SK-N-SH (cell line): ENCODE measurements around the gene NPDC1. TPM values are rescaled to one million over a fixed set of nuclear protein-coding genes. Genes with fewer than 3 reads are reported as not detected.

Experiments used
- CTCF ChIA-PET: fragments of 300-600, 350-600 bp; formaldehyde crosslinking; extraction: SDS; loops from one replicate; lab custom pipeline; 2021; lab: Yijun Ruan, JAX
- POLR2A ChIA-PET: fragments of 350-600 bp; sonication (Branson Sonifier 250); formaldehyde crosslinking; extraction: SDS; loops from one replicate; lab custom pipeline; 2020; ENCODE audit warnings: antibody characterized with exemption, inconsistent platforms; lab: Yijun Ruan, JAX
- DNase-seq: peaks from one replicate; pipeline ENCODE4 v3.0.0; 2012
- H2AFZ ChIP-seq: fragments of 200-600 bp; sonication (generic); 2 replicates; pipeline ENCODE4 v1.8.1; 2016; ENCODE audit warnings: antibody characterized with exemption, mild to moderate bottlenecking, low read depth
- H3F3A ChIP-seq: fragments of 200-600 bp; sonication (generic); replicated peaks from 2 replicates; pipeline ENCODE3; 2016; ENCODE audit warnings: antibody characterized with exemption, mild to moderate bottlenecking; ENCODE audit not compliant: insufficient read depth
- H3K27ac ChIP-seq, 2 experiments: fragments of 200-500 bp in 1 of 2; fragments of 200-600 bp in 1 of 2; sonication (Bioruptor generic) in 1 of 2; sonication (generic), shearing (Covaris generic) in 1 of 2; 2 replicates each; pipeline versions ENCODE4 v1.5.1 to v1.6.1; 2014 to 2016; ENCODE audit warnings: low read depth in 2 of 2, inconsistent platforms in 1 of 2, low read length in 1 of 2, mild to moderate bottlenecking in 1 of 2, mixed read lengths in 1 of 2
- H3K27me3 ChIP-seq: fragments of 200-600 bp; sonication (generic), shearing (Covaris generic); 2 replicates; pipeline ENCODE4 v1.6.1; 2016; ENCODE audit warnings: mixed run types; ENCODE audit not compliant: insufficient read depth
- H3K36me3 ChIP-seq, 2 experiments: fragments of 200-500 bp in 1 of 2; fragments of 200-600 bp in 1 of 2; sonication (Bioruptor generic) in 1 of 2; sonication (generic) in 1 of 2; replicated peaks in 1 of 2; 2 replicates each; pipeline versions ENCODE3 to v1.5.1; 2014 to 2016; ENCODE audit warnings: low read length in 1 of 2, mild to moderate bottlenecking in 1 of 2; ENCODE audit not compliant: insufficient read depth in 2 of 2, control insufficient read depth in 1 of 2
- H3K4me1 ChIP-seq, 2 experiments: fragments of 200-500 bp in 1 of 2; fragments of 200-600 bp in 1 of 2; sonication (Bioruptor generic) in 1 of 2; sonication (generic), shearing (Covaris generic) in 1 of 2; 2 replicates each; pipeline versions ENCODE4 v1.5.1 to v1.6.1; 2014 to 2016; ENCODE audit warnings: low read depth in 1 of 2, low read length in 1 of 2, mixed run types in 1 of 2; ENCODE audit not compliant: insufficient read depth in 2 of 2, control insufficient read depth in 1 of 2
- H3K4me2 ChIP-seq: fragments of 200-600 bp; sonication (generic), shearing (Covaris generic); 2 replicates; pipeline ENCODE4 v1.6.1; 2017; ENCODE audit warnings: mixed run types
- H3K4me3 ChIP-seq, 2 experiments: fragments of 200-500 bp in 1 of 2; fragments of 200-600 bp in 1 of 2; sonication (Bioruptor generic) in 1 of 2; sonication (generic), shearing (Covaris generic) in 1 of 2; 2 replicates each; pipeline versions ENCODE4 v1.5.1 to v1.8.1; 2014 to 2016; ENCODE audit warnings: low read depth in 2 of 2, inconsistent platforms in 1 of 2, low read length in 1 of 2, mild to moderate bottlenecking in 1 of 2, mixed read lengths in 1 of 2, moderate library complexity in 1 of 2
- H3K79me2 ChIP-seq: fragments of 200-600 bp; sonication (generic); 2 replicates; pipeline ENCODE4 v1.8.1; 2017; ENCODE audit warnings: mild to moderate bottlenecking; ENCODE audit not compliant: insufficient read depth
- H3K9ac ChIP-seq: fragments of 200-600 bp; sonication (generic); 2 replicates; pipeline ENCODE4 v1.6.1; 2017; ENCODE audit warnings: mixed run types
- H3K9me2 ChIP-seq: fragments of 200-600 bp; sonication (generic); 2 replicates; pipeline ENCODE4 v1.6.1; 2017; ENCODE audit warnings: mixed run types
- H3K9me3 ChIP-seq: fragments of 200-600 bp; sonication (generic); 2 replicates; pipeline ENCODE4 v1.6.1; 2017; ENCODE audit warnings: mixed run types, mild to moderate bottlenecking, moderate library complexity
- H4K20me1 ChIP-seq: fragments of 200-600 bp; sonication (generic); 2 replicates; pipeline ENCODE4 v1.6.1; 2017; ENCODE audit warnings: mild to moderate bottlenecking, mixed run types; ENCODE audit not compliant: insufficient read depth
- CHD2 ChIP-seq: fragments of 150-350 bp; IDR thresholded peaks from 2 replicates; pipeline ENCODE4 v1.6.1; 2018; ENCODE audit warnings: low read length; ENCODE audit not compliant: partially characterized antibody
- CTCF ChIP-seq: fragments of 200-600 bp; sonication (generic); IDR thresholded peaks from 2 replicates; pipeline ENCODE4 v1.6.1; 2017; ENCODE audit warnings: antibody characterized with exemption, mild to moderate bottlenecking, moderate library complexity
- ELF1 ChIP-seq: IDR thresholded peaks from 2 replicates; pipeline ENCODE4 v1.4.0; 2012
- EZH2phosphoT487 ChIP-seq: fragments of 200-600 bp; sonication (generic); IDR thresholded peaks from 2 replicates; pipeline ENCODE4 v1.6.1; 2017; ENCODE audit warnings: low read depth, mixed run types, mild to moderate bottlenecking, antibody characterized with exemption, moderate library complexity, borderline replicate concordance
- FOSL2 ChIP-seq: IDR thresholded peaks from 2 replicates; pipeline ENCODE4 v1.4.0; 2012; ENCODE audit warnings: low read depth, mild to moderate bottlenecking, moderate library complexity, borderline replicate concordance
- FOXJ3 ChIP-seq: sonication (generic); formaldehyde crosslinking; IDR thresholded peaks from 2 replicates; pipeline ENCODE4 v1.5.1; 2020; ENCODE audit warnings: mild to moderate bottlenecking, missing genetic modification reagents
- FOXM1 ChIP-seq: IDR thresholded peaks from 2 replicates; pipeline ENCODE4 v1.4.0; 2012; ENCODE audit warnings: low read depth, mild to moderate bottlenecking
- GABPA ChIP-seq: IDR thresholded peaks from 2 replicates; pipeline ENCODE4 v1.4.0; 2012; ENCODE audit warnings: low read depth, mild to moderate bottlenecking
- GATA2 ChIP-seq: sonication (generic); formaldehyde crosslinking; IDR thresholded peaks from 2 replicates; pipeline ENCODE4 v1.5.0; 2020; ENCODE audit warnings: mild to moderate bottlenecking, missing genetic modification reagents
- IRF3 ChIP-seq: fragments of 150-350 bp; IDR thresholded peaks from 2 replicates; pipeline ENCODE4 v1.6.1; 2016; ENCODE audit warnings: mild to moderate bottlenecking, low read depth, low read length
- JUND ChIP-seq: IDR thresholded peaks from 2 replicates; pipeline ENCODE4 v1.4.0; 2012
- MEF2A ChIP-seq: IDR thresholded peaks from 2 replicates; pipeline ENCODE4 v1.4.0; 2012; ENCODE audit warnings: low read depth, borderline replicate concordance
- MXI1 ChIP-seq: IDR thresholded peaks from 2 replicates; pipeline ENCODE4 v1.6.1; 2012; ENCODE audit warnings: mild to moderate bottlenecking, low read depth, low read length, improper control_type of control experiment
- NFIC ChIP-seq: IDR thresholded peaks from 2 replicates; pipeline ENCODE4 v1.4.0; 2012; ENCODE audit warnings: borderline replicate concordance
- RXRA ChIP-seq: IDR thresholded peaks from 2 replicates; pipeline ENCODE4 v1.4.0; 2012; ENCODE audit warnings: low read depth, mild to moderate bottlenecking, borderline replicate concordance
- TCF12 ChIP-seq: IDR thresholded peaks from 2 replicates; pipeline ENCODE4 v1.4.0; 2012
- WGBS: methylation state at CpG from one replicate; pipeline ENCODE4 v1.1.6; 2017; ENCODE audit warnings: low lambda C conversion rate; 5-methylcytosine and 5-hydroxymethylcytosine counted together
- polyA plus RNA-seq, 3 experiments: library from polyadenylated mRNA; depleted of rRNA; stranded (reverse); fragments of >200 nt; gene quantifications; 2 replicates each; pipeline ENCODE4 v1.2.3, GENCODE V29; 2012
- TF ChIP-seq, protein P1 (sequence below): fragments of 150-350 bp; IDR thresholded peaks from 2 replicates; pipeline ENCODE4 v1.6.1; 2017; ENCODE audit warnings: antibody characterized with exemption, low read length, low read depth, borderline replicate concordance
- TF ChIP-seq, protein P2 (sequence below): IDR thresholded peaks from 2 replicates; pipeline ENCODE4 v1.4.0; 2012; ENCODE audit warnings: low read depth
- TF ChIP-seq, protein P3 (sequence below): IDR thresholded peaks from 2 replicates; pipeline ENCODE4 v1.6.1; 2012; ENCODE audit warnings: mild to moderate bottlenecking, low read depth, low read length, moderate library complexity

NPDC1 gene
- polyA plus RNA-seq, 1 of the 3 experiments (the other 2 are of a cell fraction) = 48.1 TPM

DNA sequence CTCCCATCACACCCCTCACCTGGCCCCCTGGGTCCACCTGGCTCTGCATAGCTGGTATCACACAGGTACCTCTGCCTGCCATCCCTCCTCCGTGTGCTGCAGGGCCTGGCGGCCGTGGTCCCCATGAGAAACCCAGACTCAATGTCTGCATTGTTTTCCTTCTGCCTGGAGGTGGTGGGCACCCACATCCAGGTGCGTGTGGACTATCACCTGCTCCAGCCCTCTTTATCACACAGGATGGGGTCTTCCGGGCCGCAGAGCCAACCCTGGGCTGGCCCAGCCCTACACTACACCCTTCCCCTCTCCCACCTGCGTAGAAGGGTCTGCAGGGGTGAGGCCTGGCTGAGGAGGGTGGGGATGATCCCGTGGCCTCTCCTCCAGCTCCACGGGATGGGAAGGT, 7.1 kb downstream of the NPDC1 start (continued):
- no peak for TF ChIP-seq FOXJ3 (CRISPR knock-in tag)
- TF ChIP-seq, all 33 proteins: peak for 0

GRCh38 chr9:137037483-137037882, 8.5 kb downstream of the NPDC1 start:
- POLR2A ChIA-PET = no interaction called here
- H3K9ac ChIP-seq = no peak overlapping the region
- H3K4me1 ChIP-seq = peaks cover 0 to 15% of the 10 kb centered on the region in 2 experiments; a peak in 1 of 4 replicates
- no peaks in the 10 kb centered on the region for H3K9me2 ChIP-seq
- TF ChIP-seq FOXJ3 (CRISPR knock-in tag) (no peak), FOXM1 (no peak), MEF2A (no peak), NFIC (no peak), GATA2 (no peak), IRF3 (no peak), TCF12 (no peak), CHD2 (no peak), GABPA (no peak), RXRA (no peak), EZH2phosphoT487 (no peak), CTCF (no peak), MXI1 (no peak), FOSL2 (no peak), JUND (no peak), ELF1 (no peak)
- TF ChIP-seq, protein P1, sequence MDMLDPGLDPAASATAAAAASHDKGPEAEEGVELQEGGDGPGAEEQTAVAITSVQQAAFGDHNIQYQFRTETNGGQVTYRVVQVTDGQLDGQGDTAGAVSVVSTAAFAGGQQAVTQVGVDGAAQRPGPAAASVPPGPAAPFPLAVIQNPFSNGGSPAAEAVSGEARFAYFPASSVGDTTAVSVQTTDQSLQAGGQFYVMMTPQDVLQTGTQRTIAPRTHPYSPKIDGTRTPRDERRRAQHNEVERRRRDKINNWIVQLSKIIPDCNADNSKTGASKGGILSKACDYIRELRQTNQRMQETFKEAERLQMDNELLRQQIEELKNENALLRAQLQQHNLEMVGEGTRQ = no peak
- TF ChIP-seq, protein P2, sequence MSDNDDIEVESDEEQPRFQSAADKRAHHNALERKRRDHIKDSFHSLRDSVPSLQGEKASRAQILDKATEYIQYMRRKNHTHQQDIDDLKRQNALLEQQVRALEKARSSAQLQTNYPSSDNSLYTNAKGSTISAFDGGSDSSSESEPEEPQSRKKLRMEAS = no peak
- TF ChIP-seq, protein P3, sequence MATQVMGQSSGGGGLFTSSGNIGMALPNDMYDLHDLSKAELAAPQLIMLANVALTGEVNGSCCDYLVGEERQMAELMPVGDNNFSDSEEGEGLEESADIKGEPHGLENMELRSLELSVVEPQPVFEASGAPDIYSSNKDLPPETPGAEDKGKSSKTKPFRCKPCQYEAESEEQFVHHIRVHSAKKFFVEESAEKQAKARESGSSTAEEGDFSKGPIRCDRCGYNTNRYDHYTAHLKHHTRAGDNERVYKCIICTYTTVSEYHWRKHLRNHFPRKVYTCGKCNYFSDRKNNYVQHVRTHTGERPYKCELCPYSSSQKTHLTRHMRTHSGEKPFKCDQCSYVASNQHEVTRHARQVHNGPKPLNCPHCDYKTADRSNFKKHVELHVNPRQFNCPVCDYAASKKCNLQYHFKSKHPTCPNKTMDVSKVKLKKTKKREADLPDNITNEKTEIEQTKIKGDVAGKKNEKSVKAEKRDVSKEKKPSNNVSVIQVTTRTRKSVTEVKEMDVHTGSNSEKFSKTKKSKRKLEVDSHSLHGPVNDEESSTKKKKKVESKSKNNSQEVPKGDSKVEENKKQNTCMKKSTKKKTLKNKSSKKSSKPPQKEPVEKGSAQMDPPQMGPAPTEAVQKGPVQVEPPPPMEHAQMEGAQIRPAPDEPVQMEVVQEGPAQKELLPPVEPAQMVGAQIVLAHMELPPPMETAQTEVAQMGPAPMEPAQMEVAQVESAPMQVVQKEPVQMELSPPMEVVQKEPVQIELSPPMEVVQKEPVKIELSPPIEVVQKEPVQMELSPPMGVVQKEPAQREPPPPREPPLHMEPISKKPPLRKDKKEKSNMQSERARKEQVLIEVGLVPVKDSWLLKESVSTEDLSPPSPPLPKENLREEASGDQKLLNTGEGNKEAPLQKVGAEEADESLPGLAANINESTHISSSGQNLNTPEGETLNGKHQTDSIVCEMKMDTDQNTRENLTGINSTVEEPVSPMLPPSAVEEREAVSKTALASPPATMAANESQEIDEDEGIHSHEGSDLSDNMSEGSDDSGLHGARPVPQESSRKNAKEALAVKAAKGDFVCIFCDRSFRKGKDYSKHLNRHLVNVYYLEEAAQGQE = no peak
- TF ChIP-seq, all 33 proteins: peak for 0
- Histone ChIP-seq H4K20me1 (no peaks in the 10 kb centered on the region), H3K36me3 (peaks cover 0 to 19% of the 10 kb centered on the region in 2 experiments), H3K4me3 (no peak overlapping the region), H3K79me2 (no peaks in the 10 kb centered on the region), H3F3A (peaks cover 4% of the 10 kb centered on the region), H2AFZ (no peak overlapping the region), H3K9me3 (no peaks in the 10 kb centered on the region), H3K27me3 (no peaks in the 10 kb centered on the region), H3K4me2 (no peak overlapping the region), H3K27ac (no peak overlapping the region)
- DNase-seq = no peak
- 94% methylated on average over 10 of the region's 10 CpGs for WGBS
- CTCF ChIA-PET = interaction anchor here (0.6 to 15.1 kb wide), 7 partner anchors 8 to 195 kb away, joined by 3 to 350 read pairs (median 4); partner anchors contain the start of genes AJM1, C8G, FBXW5 and LCN12
